ENCODE measurements around the gene CAPN12. TPM values are rescaled to one million over a fixed set of nuclear protein-coding genes. Genes with fewer than 3 reads are reported as not detected.

The CAPN12 gene
- total RNA-seq, 1 donor: 0.18 TPM

DNA sequence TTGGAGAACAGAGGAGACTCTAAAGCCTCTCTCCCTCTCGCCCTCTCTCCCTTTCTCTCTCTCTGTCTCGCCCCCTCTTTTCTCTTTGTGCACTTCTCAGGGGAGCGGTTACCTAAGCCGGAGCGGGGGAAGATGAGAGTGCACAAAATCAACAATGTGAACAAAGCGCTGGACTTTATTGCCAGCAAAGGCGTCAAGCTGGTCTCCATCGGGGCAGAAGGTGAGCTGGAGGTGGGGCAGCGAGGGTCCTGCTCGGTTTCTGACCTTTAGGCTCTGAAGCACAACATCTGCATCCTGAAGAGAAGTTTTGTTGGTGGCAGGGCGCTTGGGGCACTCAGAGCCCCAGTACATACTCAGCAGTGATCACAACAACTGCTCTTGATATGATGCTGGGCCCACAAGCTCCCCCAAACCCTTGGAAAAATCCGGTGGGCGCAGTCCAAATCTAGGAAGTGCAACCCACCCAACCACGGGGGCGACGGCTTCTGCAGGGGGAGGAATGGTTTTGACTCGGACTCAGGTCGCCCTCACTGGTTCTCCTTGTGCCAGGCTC, 43.3 kb downstream of the CAPN12 start:
- H3K4me3 ChIP-seq (ENCODE audit: low read depth, low read length): no peak overlapping the region
- no peak for DNase-seq (ENCODE audit: low read depth)
- TF ChIP-seq, protein P1, sequence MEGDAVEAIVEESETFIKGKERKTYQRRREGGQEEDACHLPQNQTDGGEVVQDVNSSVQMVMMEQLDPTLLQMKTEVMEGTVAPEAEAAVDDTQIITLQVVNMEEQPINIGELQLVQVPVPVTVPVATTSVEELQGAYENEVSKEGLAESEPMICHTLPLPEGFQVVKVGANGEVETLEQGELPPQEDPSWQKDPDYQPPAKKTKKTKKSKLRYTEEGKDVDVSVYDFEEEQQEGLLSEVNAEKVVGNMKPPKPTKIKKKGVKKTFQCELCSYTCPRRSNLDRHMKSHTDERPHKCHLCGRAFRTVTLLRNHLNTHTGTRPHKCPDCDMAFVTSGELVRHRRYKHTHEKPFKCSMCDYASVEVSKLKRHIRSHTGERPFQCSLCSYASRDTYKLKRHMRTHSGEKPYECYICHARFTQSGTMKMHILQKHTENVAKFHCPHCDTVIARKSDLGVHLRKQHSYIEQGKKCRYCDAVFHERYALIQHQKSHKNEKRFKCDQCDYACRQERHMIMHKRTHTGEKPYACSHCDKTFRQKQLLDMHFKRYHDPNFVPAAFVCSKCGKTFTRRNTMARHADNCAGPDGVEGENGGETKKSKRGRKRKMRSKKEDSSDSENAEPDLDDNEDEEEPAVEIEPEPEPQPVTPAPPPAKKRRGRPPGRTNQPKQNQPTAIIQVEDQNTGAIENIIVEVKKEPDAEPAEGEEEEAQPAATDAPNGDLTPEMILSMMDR (IDR thresholded peaks at IDR 0.05; ENCODE audit: insufficient read depth, low read length): no peak

DNA sequence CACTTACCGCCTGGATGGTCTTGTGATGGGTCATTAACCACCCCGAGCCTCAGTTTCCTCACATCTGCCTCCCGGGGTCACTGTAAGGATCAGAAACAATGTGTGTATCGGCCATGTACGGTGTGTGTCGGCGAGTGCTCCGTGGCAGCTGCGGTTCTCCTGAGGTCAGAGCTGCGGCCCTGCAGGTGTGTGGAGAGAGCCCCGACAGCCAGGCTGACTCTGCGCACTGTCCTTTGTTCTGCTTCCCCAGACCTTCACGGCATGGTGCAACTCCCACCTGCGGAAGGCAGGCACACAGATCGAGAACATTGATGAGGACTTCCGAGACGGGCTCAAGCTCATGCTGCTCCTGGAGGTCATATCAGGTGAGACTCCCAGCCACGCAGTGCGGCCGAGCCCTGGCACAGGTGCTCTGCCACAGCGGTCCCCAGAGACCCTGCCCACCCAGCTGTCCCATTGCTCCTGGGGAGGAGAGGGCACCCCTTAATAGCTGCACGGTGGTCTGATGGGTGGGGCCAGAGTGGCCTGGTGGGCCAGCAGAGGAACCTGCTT, 43.8 kb downstream of the CAPN12 start:
- TF ChIP-seq, protein P1 (IDR thresholded peaks at IDR 0.05; ENCODE audit: insufficient read depth, low read length): no peak
- no peak overlapping the region for H3K4me3 ChIP-seq (ENCODE audit: low read depth, low read length)
- no peak for DNase-seq (ENCODE audit: low read depth)

DNA sequence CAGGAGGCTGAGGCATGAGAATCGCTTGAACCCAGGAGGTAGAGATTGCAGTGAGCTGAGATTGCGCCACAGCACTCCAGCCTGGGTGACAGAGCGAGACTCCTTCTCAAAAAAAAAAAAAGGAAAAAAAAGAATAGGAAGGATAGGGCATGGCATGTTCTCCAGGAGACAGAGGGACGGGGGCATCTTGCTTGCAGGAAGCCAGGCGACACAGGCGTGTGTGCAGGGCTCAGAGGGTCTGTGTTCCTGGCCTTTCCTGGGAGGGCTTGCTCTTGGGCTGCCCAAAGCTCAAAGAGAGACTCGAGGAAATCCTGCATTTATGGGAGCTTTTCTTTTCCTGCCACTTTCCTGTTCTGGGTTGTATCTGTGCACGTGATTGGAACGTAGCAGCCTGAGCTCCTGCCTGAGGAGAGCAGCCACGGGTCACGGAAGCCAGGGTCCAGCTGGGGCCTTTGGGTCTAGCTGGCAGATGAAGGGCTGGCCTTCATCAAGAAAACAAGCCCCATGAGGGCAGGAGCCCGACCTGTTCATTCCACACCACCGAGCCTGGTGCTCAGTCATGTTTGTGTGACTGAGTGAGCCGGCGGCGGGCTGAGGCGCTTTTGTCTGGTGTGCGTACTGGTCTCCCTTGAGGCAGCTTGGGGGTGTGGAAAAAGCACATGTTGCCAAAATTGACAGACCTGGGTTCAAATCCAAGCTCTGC, 44.5 kb downstream of the CAPN12 start:
- no peak for DNase-seq (ENCODE audit: low read depth)
- TF ChIP-seq, protein P1 (IDR thresholded peaks at IDR 0.05; ENCODE audit: insufficient read depth, low read length): no peak
- H3K4me3 ChIP-seq (ENCODE audit: low read depth, low read length): no peak overlapping the region

DNA sequence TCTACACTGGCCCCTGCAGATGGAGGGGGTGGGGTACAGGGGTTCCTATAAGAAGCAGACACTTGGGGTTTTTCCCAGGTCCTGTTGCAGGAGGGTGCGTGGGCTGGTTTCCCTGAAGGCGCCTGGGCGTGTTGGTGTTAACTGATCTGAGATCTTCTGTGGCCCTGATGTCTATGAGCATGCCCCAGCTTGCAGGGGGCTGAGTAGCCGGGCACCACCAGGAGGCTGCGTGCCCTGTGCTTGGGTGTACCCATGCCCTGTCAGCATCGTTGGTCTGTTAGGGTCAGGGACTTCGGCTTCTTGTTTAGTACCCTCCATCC, 45.3 kb downstream of the CAPN12 start:
- no peak for DNase-seq (ENCODE audit: low read depth)
- TF ChIP-seq, protein P1 (IDR thresholded peaks at IDR 0.05; ENCODE audit: insufficient read depth, low read length): no peak
- no peak overlapping the region for H3K4me3 ChIP-seq (ENCODE audit: low read depth, low read length)

DNA sequence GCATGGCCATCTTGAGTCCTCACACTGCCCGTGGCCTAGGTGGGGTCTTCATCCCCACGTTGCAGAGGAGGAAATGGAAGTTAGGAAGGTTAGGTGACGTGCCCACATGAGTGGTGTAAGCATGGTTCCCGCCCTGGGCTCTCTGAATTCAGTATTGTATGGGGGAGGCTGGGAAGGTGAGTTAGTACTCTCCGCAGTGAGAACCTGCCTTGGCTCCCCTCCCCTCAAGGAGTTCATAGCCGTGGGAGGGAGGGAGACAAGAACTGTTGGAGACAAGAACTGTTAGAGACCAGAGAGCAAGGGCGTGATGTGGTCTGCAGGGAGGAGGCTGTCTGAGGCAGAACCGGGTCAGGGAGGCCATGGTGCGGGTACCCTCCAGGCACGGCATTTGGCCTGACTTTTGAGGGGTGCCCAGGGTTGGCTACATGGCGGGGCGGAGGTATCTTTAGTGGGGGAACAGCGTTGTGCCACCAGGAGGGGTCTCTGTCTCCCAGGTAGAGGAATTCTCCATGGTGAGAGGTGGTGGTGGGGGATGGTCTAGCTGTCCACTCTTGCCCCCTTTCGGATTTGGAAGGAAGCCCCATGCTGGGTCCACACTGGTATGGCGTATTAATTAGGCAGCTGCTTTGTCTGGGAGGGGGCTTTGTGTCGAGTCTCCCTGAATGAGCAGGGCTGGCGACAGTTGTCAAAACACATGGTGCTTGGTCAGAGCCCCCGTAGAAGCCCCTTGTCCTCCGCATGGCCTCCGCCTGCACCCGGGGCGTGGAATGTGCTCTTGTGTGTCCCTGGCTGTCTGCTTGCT, 45.8 kb downstream of the CAPN12 start:
- DNase-seq (ENCODE audit: low read depth): no peak
- TF ChIP-seq, protein P1 (IDR thresholded peaks at IDR 0.05; ENCODE audit: insufficient read depth, low read length): no peak
- H3K4me3 ChIP-seq (ENCODE audit: low read depth, low read length): no peak overlapping the region

DNA sequence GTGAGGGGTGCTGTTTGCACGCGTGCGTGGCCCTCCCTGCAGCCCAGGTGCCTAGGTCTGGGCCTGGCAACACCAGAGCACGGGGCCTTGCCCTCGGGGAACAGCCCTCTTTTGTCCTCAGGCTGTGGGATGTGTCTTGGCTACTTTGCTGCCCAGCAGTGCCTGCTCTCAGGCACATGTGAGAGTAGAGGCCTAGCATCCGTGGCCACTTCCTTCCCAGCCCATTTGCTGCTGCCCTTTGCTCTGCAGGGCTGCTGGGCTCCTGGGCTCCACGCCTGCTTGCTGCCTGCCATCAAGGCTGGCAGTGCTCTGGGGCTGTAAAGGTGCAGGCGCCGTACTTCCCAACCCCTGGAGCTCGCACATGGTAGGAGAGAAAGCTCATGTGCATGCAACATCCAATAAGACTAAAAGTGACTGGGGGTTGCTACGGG, 46.6 kb downstream of the CAPN12 start:
- DNase-seq (ENCODE audit: low read depth): no peak
- H3K4me3 ChIP-seq (ENCODE audit: low read depth, low read length): no peak overlapping the region
- TF ChIP-seq, protein P1 (IDR thresholded peaks at IDR 0.05; ENCODE audit: insufficient read depth, low read length): no peak
